K562 (cell line): Measurements from ENCODE around the gene TXNRD2. TPM values are rescaled to one million over a fixed set of nuclear protein-coding genes. Genes with fewer than 3 reads are reported as not detected.
A peak's percentile ranks its signal among the peaks of the same experiment; 100 is the strongest.

Experiments
- ATF3 ChIP-seq, 2 experiments: fragments of 450-650 bp in 1 of 2; sonication (generic) in 1 of 2; formaldehyde crosslinking in 1 of 2; IDR thresholded peaks in 1 of 2; conservative IDR thresholded peaks in 1 of 2; 2 replicates each; pipeline versions ENCODE4 v1.6.1 to v1.8.1; 2016 to 2023; ENCODE audit warnings: mild to moderate bottlenecking in 2 of 2, moderate library complexity in 2 of 2, inconsistent platforms in 1 of 2, missing genetic modification reagents in 1 of 2
- BRCA1 ChIP-seq, 2 experiments: fragments of 450-650 bp in 1 of 2; sonication (generic) in 1 of 2; formaldehyde crosslinking in 1 of 2; IDR thresholded peaks; 2 replicates each; pipeline versions ENCODE4 v1.5.0 to v1.6.1; 2017 to 2020; ENCODE audit warnings: mild to moderate bottlenecking in 1 of 2, missing genetic modification reagents in 1 of 2
- CBX1 ChIP-seq: sonication (generic); IDR thresholded peaks from 2 replicates; pipeline ENCODE4 v1.6.1; 2016; ENCODE audit warnings: antibody characterized with exemption, low read depth, mild to moderate bottlenecking
- CREB1 ChIP-seq, 2 experiments: sonication (generic) in 1 of 2; formaldehyde crosslinking in 1 of 2; IDR thresholded peaks; 2 replicates each; pipeline versions ENCODE4 v1.6.1 to v1.8.0; 2012 to 2022; ENCODE audit warnings: inconsistent platforms in 1 of 2, mild to moderate bottlenecking in 1 of 2, missing genetic modification reagents in 1 of 2, moderate library complexity in 1 of 2
- DIDO1 ChIP-seq: fragments of 450-650 bp; IDR thresholded peaks from 2 replicates; pipeline ENCODE4 v1.6.1; 2016; ENCODE audit warnings: low read depth, missing biosample characterization, missing genetic modification characterization
- NFE2 ChIP-seq: IDR thresholded peaks from 2 replicates; pipeline ENCODE4 v1.6.1; 2014; ENCODE audit warnings: antibody characterized with exemption, low read depth
- POLR2B ChIP-seq: fragments of 450-650 bp; IDR thresholded peaks from 2 replicates; pipeline ENCODE4 v1.6.1; 2018; ENCODE audit warnings: low read depth; ENCODE audit not compliant: partially characterized antibody
- POLR2H ChIP-seq: IDR thresholded peaks from 2 replicates; pipeline ENCODE4 v1.6.1; 2016; ENCODE audit warnings: missing genetic modification characterization, low read depth, mild to moderate bottlenecking, control low read depth, missing compliant biosample characterization, moderate library complexity
- SMARCA4 ChIP-seq: fragments of 450-650 bp; IDR thresholded peaks from 2 replicates; pipeline ENCODE4 v1.6.1; 2016
- SMARCE1 ChIP-seq: fragments of 450-650 bp; IDR thresholded peaks from 2 replicates; pipeline ENCODE4 v1.7.1; 2016; ENCODE audit warnings: mild to moderate bottlenecking
- TARDBP ChIP-seq: fragments of 450-650 bp; IDR thresholded peaks from 2 replicates; pipeline ENCODE4 v1.6.1; 2016
- ZC3H11A ChIP-seq: IDR thresholded peaks from 2 replicates; pipeline ENCODE4 v1.6.1; 2012; ENCODE audit warnings: low read depth, low read length, improper control_type of control experiment
- ZFP91 ChIP-seq: sonication (generic); formaldehyde crosslinking; IDR thresholded peaks from 2 replicates; pipeline ENCODE4 v1.8.0; 2022; ENCODE audit warnings: mild to moderate bottlenecking, missing genetic modification reagents
- ZKSCAN8 ChIP-seq: fragments of 200-800 bp; sonication (Bioruptor generic); IDR thresholded peaks from 2 replicates; pipeline ENCODE4 v1.6.1; 2016; ENCODE audit warnings: missing genetic modification characterization, missing compliant biosample characterization
- ZNF696 ChIP-seq: fragments of 250-450 bp; sonication (Bioruptor Pico); conservative IDR thresholded peaks from 2 replicates; pipeline ENCODE4 v1.4.0; 2020; ENCODE audit warnings: mild to moderate bottlenecking, moderate library complexity
- polyA plus RNA-seq, 8 experiments: library from polyadenylated mRNA; depleted of rRNA in 4 of 8; stranded (reverse) in 5 of 8; unstranded in 3 of 8; fragments of >200 nt; fragmentation: Nextera tagmentation in 2 of 8; fragmentation: Illumina TruSeq in 1 of 8; extraction: Ambion mirVana in 2 of 8; extraction: Trizol in 1 of 8; gene quantifications; 2 replicates each; pipeline versions ENCODE4 v1.2.1 to v1.2.3, GENCODE V29; 2011 to 2014; ENCODE audit warnings: inconsistent platforms in 1 of 8, missing spikeins in 1 of 8
- total RNA-seq, 7 experiments: library from RNA; depleted of rRNA in 6 of 7; stranded (reverse); fragments of >200 nt in 6 of 7; fragmentation: Illumina TruSeq in 2 of 7; extraction: Trizol in 2 of 7; gene quantifications; 2 replicates each; pipeline versions ENCODE4 v1.2.1 to v1.2.3, GENCODE V29; 2011 to 2021; ENCODE audit warnings: low replicate concordance in 1 of 7
- TF ChIP-seq, protein P1 (sequence below): fragments of 250-450 bp; sonication (Bioruptor Pico); IDR thresholded peaks from 2 replicates; pipeline ENCODE4 v1.4.0; 2020; ENCODE audit warnings: borderline replicate concordance
- TF ChIP-seq, protein P2 (sequence below): fragments of 250-450 bp; sonication (Bioruptor Pico); IDR thresholded peaks from 2 replicates; pipeline ENCODE4 v1.5.0; 2021
- TF ChIP-seq, protein P3 (sequence below): fragments of 450-650 bp; IDR thresholded peaks from 2 replicates; pipeline ENCODE4 v1.6.1; 2018; ENCODE audit not compliant: partially characterized antibody

Gene TXNRD2
- total and polyA plus RNA-seq, 9 of the 15 experiments (the other 6 are each of a cell fraction or from before 2014, with no cell fraction given) = 3.3 to 80.2 (median 49.4) TPM

- TF ChIP-seq, protein P1, sequence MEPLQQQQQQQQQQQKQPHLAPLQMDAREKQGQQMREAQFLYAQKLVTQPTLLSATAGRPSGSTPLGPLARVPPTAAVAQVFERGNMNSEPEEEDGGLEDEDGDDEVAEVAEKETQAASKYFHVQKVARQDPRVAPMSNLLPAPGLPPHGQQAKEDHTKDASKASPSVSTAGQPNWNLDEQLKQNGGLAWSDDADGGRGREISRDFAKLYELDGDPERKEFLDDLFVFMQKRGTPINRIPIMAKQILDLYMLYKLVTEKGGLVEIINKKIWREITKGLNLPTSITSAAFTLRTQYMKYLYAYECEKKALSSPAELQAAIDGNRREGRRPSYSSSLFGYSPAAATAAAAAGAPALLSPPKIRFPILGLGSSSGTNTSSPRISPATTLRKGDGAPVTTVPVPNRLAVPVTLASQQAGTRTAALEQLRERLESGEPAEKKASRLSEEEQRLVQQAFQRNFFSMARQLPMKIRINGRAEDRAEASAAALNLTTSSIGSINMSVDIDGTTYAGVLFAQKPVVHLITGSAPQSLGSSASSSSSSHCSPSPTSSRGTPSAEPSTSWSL (CRISPR knock-in tag) = no peak
- TF ChIP-seq ZC3H11A (peak; percentile 94), CBX1 (peak; percentile 80; the same call in 1 of the 2 replicates), ZKSCAN8 (no peak), NFE2 (no peak), DIDO1 (tag) (peak; percentile 71; the same call in 1 of the 2 replicates), ZNF696 (no peak), TARDBP (peak; percentile 91), ZFP91 (CRISPR knock-in tag) (no peak), POLR2B (peak; percentile 90), SMARCE1 (peak; percentile 78), BRCA1 (IDR thresholded peaks at IDR 0.05) (no peak), BRCA1 (CRISPR knock-in tag; IDR thresholded peaks at IDR 0.05) (no peak), ATF3 (IDR thresholded peaks at IDR 0.05) (no peak), ATF3 (CRISPR knock-in tag; conservative IDR thresholded peaks at IDR 0.05) (peak; percentile 64; the same call in 1 of the 2 replicates), POLR2H (tag) (no peak), CREB1 (IDR thresholded peaks at IDR 0.05) (no peak), CREB1 (CRISPR knock-in tag; IDR thresholded peaks at IDR 0.05) (no peak), SMARCA4 (peak; percentile 88)
- TF ChIP-seq, protein P2, sequence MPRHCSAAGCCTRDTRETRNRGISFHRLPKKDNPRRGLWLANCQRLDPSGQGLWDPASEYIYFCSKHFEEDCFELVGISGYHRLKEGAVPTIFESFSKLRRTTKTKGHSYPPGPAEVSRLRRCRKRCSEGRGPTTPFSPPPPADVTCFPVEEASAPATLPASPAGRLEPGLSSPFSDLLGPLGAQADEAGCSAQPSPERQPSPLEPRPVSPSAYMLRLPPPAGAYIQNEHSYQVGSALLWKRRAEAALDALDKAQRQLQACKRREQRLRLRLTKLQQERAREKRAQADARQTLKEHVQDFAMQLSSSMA (CRISPR knock-in tag) = 0 out of 2 replicates have a peak, but pooled peaks have one; percentile 51
- TF ChIP-seq, protein P3, sequence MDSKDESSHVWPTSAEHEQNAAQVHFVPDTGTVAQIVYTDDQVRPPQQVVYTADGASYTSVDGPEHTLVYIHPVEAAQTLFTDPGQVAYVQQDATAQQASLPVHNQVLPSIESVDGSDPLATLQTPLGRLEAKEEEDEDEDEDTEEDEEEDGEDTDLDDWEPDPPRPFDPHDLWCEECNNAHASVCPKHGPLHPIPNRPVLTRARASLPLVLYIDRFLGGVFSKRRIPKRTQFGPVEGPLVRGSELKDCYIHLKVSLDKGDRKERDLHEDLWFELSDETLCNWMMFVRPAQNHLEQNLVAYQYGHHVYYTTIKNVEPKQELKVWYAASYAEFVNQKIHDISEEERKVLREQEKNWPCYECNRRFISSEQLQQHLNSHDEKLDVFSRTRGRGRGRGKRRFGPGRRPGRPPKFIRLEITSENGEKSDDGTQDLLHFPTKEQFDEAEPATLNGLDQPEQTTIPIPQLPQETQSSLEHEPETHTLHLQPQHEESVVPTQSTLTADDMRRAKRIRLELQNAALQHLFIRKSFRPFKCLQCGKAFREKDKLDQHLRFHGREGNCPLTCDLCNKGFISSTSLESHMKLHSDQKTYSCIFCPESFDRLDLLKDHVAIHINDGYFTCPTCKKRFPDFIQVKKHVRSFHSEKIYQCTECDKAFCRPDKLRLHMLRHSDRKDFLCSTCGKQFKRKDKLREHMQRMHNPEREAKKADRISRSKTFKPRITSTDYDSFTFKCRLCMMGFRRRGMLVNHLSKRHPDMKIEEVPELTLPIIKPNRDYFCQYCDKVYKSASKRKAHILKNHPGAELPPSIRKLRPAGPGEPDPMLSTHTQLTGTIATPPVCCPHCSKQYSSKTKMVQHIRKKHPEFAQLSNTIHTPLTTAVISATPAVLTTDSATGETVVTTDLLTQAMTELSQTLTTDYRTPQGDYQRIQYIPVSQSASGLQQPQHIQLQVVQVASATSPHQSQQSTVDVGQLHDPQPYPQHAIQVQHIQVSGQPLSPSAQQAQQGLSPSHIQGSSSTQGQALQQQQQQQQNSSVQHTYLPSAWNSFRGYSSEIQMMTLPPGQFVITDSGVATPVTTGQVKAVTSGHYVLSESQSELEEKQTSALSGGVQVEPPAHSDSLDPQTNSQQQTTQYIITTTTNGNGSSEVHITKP = no peak
Measured at GRCh38 chr22:19909350-19910179, 32.1 kb downstream of the TXNRD2 start (continued).
